HCT116 (cell line): ENCODE measurements around the gene TSPAN33.

ENCODE experiments used
- EGR1 ChIP-seq: IDR thresholded peaks from 2 replicates; pipeline ENCODE4 v1.6.1; 2012; ENCODE audit warnings: low read depth
- POLR2A ChIP-seq: IDR thresholded peaks from 2 replicates; pipeline ENCODE4 v1.7.0; 2011; ENCODE audit warnings: borderline replicate concordance; ENCODE audit not compliant: insufficient read depth, insufficient read length; ENCODE audit errors: extremely low read depth
- POLR2AphosphoS5 ChIP-seq: IDR thresholded peaks from 2 replicates; pipeline ENCODE4 v1.6.1; 2011; ENCODE audit warnings: mild to moderate bottlenecking, low read depth, low read length, moderate library complexity
- SP1 ChIP-seq: IDR thresholded peaks from 2 replicates; pipeline ENCODE4 v1.6.1; 2012; ENCODE audit warnings: low read depth
- TF ChIP-seq, protein P1 (sequence below), 3 experiments: fragments of 200-600 bp in 1 of 3; sonication (generic) in 1 of 3; IDR thresholded peaks in 2 of 3; conservative IDR thresholded peaks in 1 of 3; 2 replicates each; pipeline ENCODE4 v1.5.1; 2012 to 2017; ENCODE audit warnings: low read depth in 2 of 3, low read length in 2 of 3, antibody characterized with exemption in 1 of 3, borderline replicate concordance in 1 of 3, control low read depth in 1 of 3, mild to moderate bottlenecking in 1 of 3, mixed read lengths in 1 of 3, mixed run types in 1 of 3, moderate library complexity in 1 of 3; ENCODE audit not compliant: insufficient read depth in 1 of 3

DNA sequence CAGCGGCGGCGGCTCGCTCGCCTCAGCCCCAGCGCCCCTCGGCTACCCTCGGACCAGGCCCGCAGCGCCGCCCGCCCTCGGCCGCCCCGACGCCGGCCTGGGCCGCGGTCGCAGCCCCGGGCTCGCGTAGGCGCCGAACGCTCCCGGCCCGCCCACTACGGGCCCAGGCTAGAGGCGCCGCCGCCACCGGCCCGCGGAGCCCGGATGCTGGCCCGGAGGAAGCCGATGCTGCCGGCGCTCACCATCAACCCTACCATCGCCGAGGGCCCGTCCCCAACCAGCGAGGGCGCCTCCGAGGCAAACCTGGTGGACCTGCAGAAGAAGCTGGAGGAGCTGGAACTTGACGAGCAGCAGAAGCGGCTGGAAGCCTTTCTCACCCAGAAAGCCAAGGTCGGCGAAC, 18.2 kb upstream of the TSPAN33 start:
- TF ChIP-seq POLR2A = no peak
- TF ChIP-seq SP1 = no peak
- TF ChIP-seq, protein P1, sequence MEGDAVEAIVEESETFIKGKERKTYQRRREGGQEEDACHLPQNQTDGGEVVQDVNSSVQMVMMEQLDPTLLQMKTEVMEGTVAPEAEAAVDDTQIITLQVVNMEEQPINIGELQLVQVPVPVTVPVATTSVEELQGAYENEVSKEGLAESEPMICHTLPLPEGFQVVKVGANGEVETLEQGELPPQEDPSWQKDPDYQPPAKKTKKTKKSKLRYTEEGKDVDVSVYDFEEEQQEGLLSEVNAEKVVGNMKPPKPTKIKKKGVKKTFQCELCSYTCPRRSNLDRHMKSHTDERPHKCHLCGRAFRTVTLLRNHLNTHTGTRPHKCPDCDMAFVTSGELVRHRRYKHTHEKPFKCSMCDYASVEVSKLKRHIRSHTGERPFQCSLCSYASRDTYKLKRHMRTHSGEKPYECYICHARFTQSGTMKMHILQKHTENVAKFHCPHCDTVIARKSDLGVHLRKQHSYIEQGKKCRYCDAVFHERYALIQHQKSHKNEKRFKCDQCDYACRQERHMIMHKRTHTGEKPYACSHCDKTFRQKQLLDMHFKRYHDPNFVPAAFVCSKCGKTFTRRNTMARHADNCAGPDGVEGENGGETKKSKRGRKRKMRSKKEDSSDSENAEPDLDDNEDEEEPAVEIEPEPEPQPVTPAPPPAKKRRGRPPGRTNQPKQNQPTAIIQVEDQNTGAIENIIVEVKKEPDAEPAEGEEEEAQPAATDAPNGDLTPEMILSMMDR (IDR thresholded peaks at IDR 0.05 in 2 of 3, conservative IDR thresholded peaks at IDR 0.05 in 1 of 3; ENCODE audit: borderline replicate concordance in 1 of 3, insufficient read depth in 1 of 3, low read depth in 2 of 3, low read length in 2 of 3) = no peak
- TF ChIP-seq POLR2AphosphoS5 = no peak
- TF ChIP-seq EGR1 = no peak
